ENCODE results near the gene CPNE5. TPM values are rescaled to one million over a fixed set of nuclear protein-coding genes. Genes with fewer than 3 reads are reported as not detected.

CPNE5 gene
- total and polyA plus RNA-seq, 7 donors: 0.03 to 1.7 (median 0.41) TPM

GRCh38 chr6:36717231-36717825 lies 121.9 kb downstream of the CPNE5 start:
- Histone ChIP-seq H3K27me3 (ENCODE audit: insufficient read depth in 3 of 3, low read length in 2 of 3) (no peaks in the 10 kb centered on the region), H3K27ac (no peak overlapping the region), H3K4me3 (no peak overlapping the region), H3K4me1 (no peaks in the 10 kb centered on the region), H3K9me3 (no peaks in the 10 kb centered on the region), H3K36me3 (ENCODE audit: insufficient read depth in 1 of 2, low read depth in 1 of 2) (no peaks in the 10 kb centered on the region)
- 49 to 52% (median 50%) methylated on average over 13 of the region's 13 CpGs for WGBS, 3 donors
- intact Hi-C loops (cut with DNase I): no loop called here
- DNase-seq (peak in 1 of 2 donors; percentile 35), ATAC-seq (peak in 1 of 4 donors; percentile 8)
- TF ChIP-seq, protein P1, sequence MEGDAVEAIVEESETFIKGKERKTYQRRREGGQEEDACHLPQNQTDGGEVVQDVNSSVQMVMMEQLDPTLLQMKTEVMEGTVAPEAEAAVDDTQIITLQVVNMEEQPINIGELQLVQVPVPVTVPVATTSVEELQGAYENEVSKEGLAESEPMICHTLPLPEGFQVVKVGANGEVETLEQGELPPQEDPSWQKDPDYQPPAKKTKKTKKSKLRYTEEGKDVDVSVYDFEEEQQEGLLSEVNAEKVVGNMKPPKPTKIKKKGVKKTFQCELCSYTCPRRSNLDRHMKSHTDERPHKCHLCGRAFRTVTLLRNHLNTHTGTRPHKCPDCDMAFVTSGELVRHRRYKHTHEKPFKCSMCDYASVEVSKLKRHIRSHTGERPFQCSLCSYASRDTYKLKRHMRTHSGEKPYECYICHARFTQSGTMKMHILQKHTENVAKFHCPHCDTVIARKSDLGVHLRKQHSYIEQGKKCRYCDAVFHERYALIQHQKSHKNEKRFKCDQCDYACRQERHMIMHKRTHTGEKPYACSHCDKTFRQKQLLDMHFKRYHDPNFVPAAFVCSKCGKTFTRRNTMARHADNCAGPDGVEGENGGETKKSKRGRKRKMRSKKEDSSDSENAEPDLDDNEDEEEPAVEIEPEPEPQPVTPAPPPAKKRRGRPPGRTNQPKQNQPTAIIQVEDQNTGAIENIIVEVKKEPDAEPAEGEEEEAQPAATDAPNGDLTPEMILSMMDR (IDR thresholded peaks at IDR 0.05): no peak

DNA sequence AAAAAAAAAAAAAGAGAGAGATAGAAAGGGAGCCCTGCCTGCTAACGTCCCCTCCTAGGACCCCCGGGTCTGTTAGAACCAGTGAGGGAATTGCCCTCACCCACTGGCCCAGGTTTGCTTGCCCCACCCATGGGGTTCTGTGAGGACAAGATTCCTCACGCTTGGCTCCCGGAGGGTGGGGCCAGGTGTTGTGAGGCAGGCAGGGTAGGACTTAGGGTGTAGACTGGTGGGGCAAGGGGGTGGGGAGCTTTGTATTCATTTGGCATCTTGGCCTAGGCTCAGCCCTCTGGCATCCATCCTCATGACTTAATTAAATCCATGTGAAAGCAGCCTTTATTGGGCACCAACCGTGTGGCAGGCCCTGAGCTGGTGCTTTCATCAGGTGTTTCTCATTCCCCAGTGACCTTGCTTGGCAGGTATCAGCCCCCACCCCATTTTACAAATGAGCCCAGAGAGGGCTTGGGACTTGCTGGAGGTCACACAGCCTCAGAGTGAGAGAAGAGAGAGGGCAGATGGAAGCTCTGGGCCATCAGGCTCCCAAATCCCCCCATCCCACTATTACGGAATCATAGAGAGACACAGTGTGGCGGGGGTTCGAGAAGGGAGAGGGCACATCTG lies 122.7 kb downstream of the CPNE5 start:
- H3K27ac ChIP-seq: no peak overlapping the region
- H3K9me3 ChIP-seq: no peaks in the 10 kb centered on the region
- no peak for ATAC-seq
- intact Hi-C loops (cut with DNase I): no loop called here
- no peaks in the 10 kb centered on the region for H3K4me1 ChIP-seq
- no peak overlapping the region for H3K4me3 ChIP-seq
- WGBS, 3 donors: 74 to 85% (median 75%) methylated on average over 8 of the region's 8 CpGs
- H3K36me3 ChIP-seq (ENCODE audit: insufficient read depth in 1 of 2, low read depth in 1 of 2): no peaks in the 10 kb centered on the region
- TF ChIP-seq, protein P1 (IDR thresholded peaks at IDR 0.05): no peak
- H3K27me3 ChIP-seq (ENCODE audit: insufficient read depth in 3 of 3, low read length in 2 of 3): no peaks in the 10 kb centered on the region
- peak in 1 of 2 donors; percentile 14 for DNase-seq

DNA sequence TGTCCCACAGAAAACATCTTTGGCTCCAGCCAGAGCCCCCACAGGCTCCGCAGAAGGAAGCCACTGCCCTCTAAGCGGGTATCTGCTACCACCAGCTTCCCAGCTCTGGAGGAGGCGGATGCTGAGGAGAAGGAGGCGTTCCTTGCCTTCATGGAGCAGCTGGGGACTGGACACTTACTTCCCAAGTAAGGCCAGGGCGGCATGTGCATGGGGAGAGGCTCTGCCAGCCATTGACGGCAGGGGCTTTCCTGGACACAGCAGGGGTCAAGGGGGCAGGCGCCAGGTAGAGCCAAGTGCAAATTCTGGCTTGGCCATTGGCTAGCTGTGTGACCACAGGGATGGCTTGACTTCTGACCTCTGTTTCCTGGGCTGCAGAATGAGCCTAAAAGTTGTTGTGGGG lies 123.8 kb downstream of the CPNE5 start:
- ATAC-seq (no peak), DNase-seq (peak in 1 of 2 donors; percentile 46)
- intact Hi-C loops (cut with DNase I): no loop called here
- no peaks in the 10 kb centered on the region for H3K4me1 ChIP-seq
- H3K36me3 ChIP-seq (ENCODE audit: insufficient read depth in 1 of 2, low read depth in 1 of 2): no peaks in the 10 kb centered on the region
- no peaks in the 10 kb centered on the region for H3K27me3 ChIP-seq (ENCODE audit: insufficient read depth in 3 of 3, low read length in 2 of 3)
- TF ChIP-seq, protein P1 (IDR thresholded peaks at IDR 0.05): no peak
- no peak overlapping the region for H3K27ac ChIP-seq
- 88 to 90% (median 89%) methylated on average over 7 of the region's 7 CpGs for WGBS, 3 donors
- H3K4me3 ChIP-seq: no peak overlapping the region
- H3K9me3 ChIP-seq: no peaks in the 10 kb centered on the region

DNA sequence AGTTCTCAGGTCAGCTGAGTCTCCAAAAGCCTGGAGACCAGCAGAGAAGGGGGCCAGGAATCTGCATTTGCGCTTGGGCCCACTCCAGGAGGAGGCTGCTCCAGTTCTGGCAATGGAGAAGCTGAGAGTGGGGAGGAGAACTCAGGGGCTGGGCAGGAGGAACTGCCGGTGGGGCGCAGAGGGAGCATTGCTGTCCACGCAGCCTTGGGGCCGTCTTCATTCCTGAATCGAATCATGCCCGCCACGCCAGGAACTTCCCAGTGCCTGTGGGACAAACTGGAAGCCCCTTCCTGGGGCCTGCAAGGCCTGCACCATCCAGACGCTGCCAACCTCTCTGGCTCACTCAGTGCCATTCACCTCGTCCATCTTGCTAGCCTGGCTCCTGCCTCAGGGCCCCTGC lies 124.7 kb downstream of the CPNE5 start:
- peak in 1 of 2 donors; percentile 12 for DNase-seq
- TF ChIP-seq, protein P1 (IDR thresholded peaks at IDR 0.05): no peak
- Histone ChIP-seq H3K4me3 (no peak overlapping the region), H3K27me3 (ENCODE audit: insufficient read depth in 3 of 3, low read length in 2 of 3) (no peaks in the 10 kb centered on the region), H3K4me1 (no peaks in the 10 kb centered on the region), H3K27ac (no peak overlapping the region), H3K36me3 (ENCODE audit: insufficient read depth in 1 of 2, low read depth in 1 of 2) (no peaks in the 10 kb centered on the region), H3K9me3 (no peaks in the 10 kb centered on the region)
- no peak for ATAC-seq
- intact Hi-C loops (cut with DNase I): no loop called here
- WGBS, 3 donors: 80 to 90% (median 84%) methylated on average over 9 to 10 of the region's 10 CpGs

Measured in psoas muscle (tissue), 8 donors.